Iris pigment epithelial cell (primary cell): ENCODE results near the gene ADGRG2.

Experiments used
- DNase-seq: peaks from one replicate; pipeline ENCODE4 v3.0.0-alpha.2; 2011; ENCODE audit warnings: low read depth

The ADGRG2 gene

GRCh38 chrX:19121898-19122640 is at the start of gene ADGRG2:
Gene ADGRG2, minus strand, starts transcription at chrX:19122468. Its CDS starts 53,634 bp downstream, at chrX:19068834.
- DNase-seq = peak; percentile 15

DNA sequence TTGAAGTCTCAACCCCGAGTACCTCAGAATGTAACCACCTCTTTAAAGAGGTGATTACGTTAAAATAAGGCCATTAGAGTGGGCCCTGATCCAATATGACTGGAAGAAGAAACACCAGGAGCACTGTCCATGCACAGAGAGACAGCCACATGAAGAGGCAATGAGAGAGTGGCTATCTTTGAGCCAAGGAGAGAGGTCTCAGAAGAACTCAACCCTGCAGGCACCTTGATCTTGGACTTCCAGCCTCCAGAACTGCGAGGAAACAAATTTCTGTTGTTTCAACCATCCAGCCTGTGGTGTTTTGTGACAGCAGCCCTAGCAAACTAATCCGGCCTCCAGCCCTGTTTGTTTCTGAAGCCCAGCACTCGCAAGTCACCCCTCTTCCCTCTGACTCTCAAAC is 46.3 kb upstream of the ADGRG2 start:
- no peak for DNase-seq

DNA sequence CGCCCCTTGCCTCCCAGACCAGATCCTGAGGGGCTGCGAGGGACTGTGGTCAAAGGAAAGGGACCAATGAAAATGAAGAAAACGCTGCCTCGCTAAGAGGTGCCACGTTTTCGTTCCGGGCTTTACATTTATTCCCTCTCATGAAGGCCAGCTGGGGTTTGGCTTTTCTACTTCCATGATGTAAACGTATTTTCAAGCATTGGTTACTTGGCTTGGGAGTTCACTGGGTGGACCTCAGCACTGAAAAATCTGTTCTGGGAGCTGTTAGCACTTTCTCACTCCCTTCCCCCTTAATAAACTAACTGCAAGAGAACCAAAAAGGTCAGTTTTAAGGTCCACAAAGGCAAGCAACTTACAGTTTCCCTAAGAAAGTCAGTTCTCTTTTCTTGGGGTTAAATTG is 40.6 kb upstream of the ADGRG2 start:
- no peak for DNase-seq

DNA sequence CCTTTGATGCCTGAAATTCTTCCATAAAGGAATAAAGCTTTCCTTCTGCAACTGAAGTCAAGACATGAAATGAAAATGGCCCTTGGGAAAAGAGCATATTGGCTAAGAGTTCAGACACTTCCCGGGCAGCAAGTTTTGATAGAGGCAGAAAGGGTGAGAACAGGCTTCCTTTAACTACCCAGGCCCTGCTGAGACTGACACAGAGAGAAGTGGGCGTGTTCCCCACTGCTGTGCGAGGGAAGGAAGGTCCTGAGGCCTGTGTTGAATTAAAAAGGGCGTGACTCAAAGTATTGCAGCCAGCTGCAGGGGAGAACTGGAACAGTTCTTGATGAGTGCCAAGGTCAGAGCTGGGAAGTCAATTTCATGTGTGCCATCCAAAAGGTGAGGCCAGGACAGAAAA is 33.9 kb upstream of the ADGRG2 start:
- no peak for DNase-seq

DNA sequence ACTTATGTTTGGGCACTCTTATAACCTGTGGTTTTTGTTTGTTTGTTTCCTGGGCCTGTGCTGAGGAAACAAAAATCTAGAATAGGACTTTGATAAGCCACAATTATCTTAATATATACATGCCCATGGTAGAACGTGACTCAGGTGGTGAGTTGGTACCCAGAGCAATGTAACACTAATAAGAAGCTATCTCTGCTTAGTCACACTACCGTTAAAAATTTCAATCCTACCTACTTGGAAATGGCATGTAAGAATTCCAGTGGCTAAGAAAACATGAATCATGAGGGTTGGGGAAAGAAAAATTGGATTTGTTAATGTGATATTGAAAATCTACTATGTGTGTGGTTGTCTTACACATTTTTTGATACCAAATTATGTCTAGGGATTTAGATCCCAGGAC is 30.5 kb upstream of the ADGRG2 start:
- DNase-seq = no peak

- DNase-seq = no peak
Observed at GRCh38 chrX:19137067-19137466, 14.8 kb upstream of the ADGRG2 start.

- no peak for DNase-seq
Observed at GRCh38 chrX:19133784-19134183, 11.5 kb upstream of the ADGRG2 start.

DNA sequence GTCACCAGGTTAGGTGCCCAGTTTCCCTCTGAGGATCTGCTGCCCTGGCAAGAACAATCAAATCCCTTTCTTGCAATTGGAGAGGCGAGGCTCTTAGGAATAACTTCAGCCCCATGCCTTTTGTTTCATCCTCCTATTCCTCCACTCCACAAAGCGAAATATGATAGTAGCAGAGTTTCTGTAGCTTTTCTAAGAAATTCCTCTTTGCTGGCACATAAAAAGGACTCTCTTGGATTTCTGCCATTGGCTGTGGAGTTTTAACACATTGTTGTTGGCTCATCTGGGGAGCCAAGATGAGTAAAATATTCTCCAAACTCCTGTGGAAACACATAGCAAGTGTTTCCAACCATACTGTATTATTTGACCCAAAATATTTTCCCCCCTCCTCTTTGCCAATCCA is 11.0 kb upstream of the ADGRG2 start:
- no peak for DNase-seq

DNA sequence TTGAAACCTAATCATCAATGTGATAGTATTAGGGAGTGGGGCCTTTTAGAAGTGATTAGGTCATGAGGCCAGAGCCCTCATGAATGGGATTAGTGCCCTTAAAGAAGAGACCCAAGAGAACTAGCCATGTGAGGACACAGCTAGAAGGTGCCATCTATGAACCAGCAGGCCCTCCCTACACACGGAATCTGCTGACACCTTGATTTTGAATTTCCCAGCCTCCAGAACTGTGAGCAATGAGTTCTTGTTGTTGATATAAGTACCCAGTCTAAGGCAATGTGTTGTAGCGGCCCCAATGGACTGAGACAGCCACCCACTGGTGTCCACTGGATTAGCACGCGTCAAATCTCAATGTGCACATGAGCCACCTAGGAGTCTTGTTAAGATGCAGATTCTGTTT is 8.4 kb upstream of the ADGRG2 start:
- no peak for DNase-seq

GRCh38 chrX:19129694-19130093 is 7.4 kb upstream of the ADGRG2 start:
- no peak for DNase-seq

- peak; percentile 73 for DNase-seq
Observed at GRCh38 chrX:19127649-19128168, 5.4 kb upstream of the ADGRG2 start.

DNA sequence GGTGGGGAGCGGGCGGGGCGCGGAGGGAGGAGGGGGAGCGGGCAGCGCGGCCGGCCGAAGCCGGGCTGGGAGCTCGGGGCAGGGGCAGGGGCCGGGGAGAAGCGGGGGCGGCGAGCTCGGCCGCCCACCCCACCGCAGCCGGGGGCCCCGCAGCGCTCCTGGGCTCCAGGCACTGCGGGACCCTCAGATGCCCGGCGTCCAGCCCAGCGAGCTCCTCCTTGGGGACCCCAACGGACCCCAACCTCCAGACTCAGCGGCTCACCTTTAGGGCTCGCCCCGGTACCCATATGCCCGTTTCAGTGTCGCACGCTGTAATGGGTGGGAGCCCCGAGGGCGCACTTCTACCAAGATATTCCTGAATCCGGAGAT is 357 bp upstream of the ADGRG2 start:
- no peak for DNase-seq

DNA sequence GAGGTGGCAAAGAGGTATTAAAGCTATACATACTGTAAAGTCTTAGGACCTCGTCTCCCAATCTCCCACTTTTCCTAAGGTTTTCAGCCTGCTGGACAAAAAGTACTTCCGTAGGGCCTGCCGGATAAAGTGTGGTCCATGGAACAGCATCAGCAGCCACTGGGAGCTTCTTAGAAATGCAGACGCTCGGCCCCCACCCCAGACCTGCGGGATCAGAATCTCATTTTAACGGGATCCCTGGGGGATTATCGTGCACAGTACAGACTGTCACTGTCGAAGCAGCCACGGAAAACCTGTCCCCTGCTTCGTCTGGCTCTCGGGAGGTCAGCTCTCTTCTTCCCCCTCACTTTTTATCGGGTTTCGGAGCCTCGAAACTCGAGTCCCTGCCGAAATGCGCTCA is 802 bp downstream of the ADGRG2 start:
- no peak for DNase-seq

GRCh38 chrX:19110642-19111041 is 11.6 kb downstream of the ADGRG2 start:
- no peak for DNase-seq

DNA sequence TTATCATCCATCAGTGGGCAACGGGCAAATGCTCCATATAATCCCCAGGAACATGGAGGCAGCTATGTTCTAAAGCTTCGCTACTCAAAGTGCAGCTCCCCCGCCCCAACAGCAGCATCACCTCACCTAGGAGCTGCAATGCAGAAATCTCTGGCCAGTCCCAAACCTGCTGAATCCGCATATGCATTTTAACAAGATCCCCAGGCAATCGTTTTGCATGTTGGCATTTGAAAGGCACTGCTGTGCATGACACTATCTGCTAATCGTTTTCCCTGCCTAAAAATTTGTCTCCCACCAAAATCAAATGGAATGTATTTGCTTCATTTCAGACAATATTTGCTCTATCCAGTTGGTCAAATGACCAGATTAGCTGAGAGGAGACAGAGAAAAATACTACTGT is 15.2 kb downstream of the ADGRG2 start:
- DNase-seq = no peak

DNA sequence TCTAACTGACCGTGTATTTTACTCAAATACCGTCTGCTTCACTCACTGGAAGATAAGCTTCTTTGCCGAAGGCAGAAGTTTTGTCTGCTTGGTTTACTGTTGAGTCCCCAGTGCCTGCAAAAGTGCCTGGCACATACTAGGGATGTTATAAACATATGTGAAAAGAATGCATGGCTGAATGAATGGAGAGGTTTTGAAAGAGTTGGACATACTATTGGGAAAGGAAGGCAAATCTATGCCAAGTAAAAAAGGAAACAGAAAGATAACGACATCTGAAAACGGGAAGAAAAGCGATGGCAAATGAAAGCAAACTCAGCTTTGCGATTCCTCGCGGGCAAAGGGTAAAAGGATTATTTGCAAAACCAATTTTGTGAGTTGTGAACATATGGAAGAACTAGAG is 21.7 kb downstream of the ADGRG2 start:
- no peak for DNase-seq

DNA sequence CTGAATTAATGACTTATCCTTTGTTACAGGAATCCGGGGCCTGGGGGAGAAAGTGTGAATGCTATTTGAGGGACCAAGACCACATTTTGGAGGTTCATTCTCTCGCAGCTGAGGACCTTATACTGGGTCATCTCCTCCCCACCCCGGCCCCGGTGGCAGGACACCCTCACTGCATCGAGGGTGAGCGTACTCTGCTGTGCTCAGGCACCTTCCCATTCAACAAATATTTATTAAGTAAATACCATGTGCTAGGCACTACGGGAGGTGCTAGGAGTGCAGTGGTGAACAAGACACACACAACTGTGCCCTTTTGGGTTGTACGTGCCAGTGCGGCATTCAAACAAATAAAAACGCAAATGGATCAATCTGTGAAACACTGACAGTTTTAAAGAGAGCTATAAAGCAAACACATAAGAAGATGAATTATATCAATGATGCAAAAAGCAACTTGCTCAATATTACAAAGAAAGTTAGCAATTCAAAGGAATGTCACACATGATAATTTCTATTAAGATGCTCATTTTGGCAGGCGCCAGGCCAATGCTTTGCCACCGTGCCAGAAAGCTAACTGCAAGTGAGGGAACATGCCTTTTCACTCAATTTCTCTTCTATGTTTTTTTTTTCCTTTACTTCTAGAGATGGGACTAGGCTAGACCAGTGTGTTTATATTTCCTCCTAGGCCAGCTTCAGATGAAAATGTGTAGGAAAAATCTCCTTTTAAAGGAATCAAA is 24.6 kb downstream of the ADGRG2 start:
- DNase-seq = no peak

DNA sequence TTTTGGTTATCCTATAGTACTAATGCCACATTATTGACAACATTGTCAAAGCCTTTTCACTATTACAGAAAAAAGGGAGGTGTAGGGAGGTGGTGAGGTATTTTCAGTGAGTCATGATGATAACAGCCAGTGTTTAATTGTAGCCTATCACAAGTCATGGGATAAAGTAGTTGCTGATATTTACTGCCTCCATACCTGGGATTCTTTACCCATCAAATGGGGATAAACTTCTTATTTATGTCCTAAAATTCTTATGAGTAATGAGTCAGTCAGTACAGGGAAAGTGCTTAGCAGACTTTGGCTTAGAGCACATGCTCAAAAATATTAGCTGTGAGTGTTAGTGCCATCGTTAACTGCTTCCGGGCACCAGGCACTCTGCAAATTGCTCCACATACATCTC is 25.7 kb downstream of the ADGRG2 start:
- no peak for DNase-seq

DNA sequence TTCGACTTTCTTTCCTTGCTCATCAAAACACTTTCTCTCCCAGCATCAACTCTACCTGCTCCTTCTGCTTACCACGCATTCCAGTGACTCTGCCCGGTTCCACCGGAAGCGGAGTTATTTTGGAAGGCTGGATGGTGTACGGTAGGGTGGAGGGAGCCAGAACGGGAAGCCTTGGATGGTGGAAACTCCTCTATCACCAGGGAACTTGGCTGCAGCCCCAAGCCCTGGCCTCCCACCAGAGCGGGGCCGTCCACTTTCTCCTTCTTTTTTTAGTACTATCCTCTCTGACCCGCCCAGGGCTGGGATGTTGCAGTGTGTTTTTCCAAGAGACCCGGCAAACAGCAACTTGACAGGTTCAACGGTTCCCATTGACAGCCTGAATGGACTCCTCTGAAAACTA is 27.6 kb downstream of the ADGRG2 start:
- DNase-seq = no peak

- no peak for DNase-seq
Observed at GRCh38 chrX:19091596-19091995, 30.7 kb downstream of the ADGRG2 start.

DNA sequence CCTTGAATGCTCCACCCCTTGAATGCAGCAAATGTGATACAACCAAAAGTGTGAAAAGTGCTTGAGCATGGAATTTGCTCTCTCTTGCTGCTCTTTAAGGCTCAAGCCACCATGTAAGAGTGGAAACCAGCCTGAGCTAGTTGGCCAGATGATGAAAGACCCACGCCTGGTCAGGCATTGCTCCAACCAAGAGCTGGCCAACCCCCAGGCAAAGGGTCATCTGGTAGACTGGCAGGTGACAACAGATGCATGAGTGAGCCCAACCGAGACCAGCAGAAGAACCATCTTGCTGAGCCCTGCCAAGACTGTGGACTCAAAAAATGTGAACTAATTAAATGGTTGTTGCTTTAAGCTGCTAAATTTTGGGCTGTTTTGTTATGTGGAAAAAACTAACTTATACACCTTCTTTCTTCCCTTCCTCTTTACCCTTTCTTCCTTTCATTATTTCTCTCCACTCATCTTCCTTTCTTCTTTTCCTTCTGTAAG is 32.7 kb downstream of the ADGRG2 start:
- no peak for DNase-seq

DNA sequence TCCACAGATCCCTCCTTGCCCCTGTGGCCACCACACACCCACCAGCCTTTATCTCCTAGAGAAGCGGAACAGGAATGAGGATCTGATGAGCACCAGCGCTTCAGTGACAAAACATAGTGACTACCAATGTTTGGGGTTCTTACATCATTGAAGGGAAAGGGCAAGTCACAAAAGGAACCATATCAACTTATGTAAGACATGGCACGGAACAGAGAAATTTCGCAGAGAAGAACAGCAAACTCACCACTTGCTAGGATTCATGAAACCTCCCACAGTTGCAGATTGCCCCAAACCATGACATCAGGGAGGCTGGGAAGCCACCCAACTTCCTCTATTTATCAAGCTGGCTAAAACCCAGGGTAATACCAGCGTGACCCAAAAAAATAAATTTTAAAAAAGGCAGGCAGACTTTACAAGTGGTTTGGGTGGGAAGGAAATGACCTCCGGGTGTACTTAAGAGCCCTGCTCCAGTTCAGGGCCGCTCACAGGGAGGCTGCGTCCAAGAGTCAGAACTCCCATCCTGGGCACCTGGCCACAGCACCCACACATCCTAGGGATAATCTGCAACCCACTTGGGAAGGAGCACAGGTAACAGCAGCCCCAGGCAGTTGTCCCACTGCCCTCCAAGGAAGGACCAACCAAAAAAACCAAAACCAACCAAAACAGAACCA is 36.0 kb downstream of the ADGRG2 start:
- DNase-seq = no peak

GRCh38 chrX:19085666-19086065 is 36.6 kb downstream of the ADGRG2 start:
- DNase-seq = no peak
